HG03565 (cell line): ENCODE measurements around the gene NBAS.
"Not testable (repeated sequence)": the region's sequence is repeated elsewhere in the genome, so short reads cannot be mapped to it uniquely, and the experiment has no call there.

Experiments
- ATAC-seq: cut with Tn5 transposase; IDR thresholded peaks from one replicate; pipeline ENCODE4 v1.9.1; 2021; ENCODE audit warnings: mild to moderate bottlenecking, moderate library complexity; ENCODE audit not compliant: unreplicated experiment

NBAS gene

GRCh38 chr2:15533860-15534480 is 27.2 kb downstream of the NBAS start:
- no peak for ATAC-seq

GRCh38 chr2:15532996-15533395 is 28.1 kb downstream of the NBAS start:
- no peak for ATAC-seq

DNA sequence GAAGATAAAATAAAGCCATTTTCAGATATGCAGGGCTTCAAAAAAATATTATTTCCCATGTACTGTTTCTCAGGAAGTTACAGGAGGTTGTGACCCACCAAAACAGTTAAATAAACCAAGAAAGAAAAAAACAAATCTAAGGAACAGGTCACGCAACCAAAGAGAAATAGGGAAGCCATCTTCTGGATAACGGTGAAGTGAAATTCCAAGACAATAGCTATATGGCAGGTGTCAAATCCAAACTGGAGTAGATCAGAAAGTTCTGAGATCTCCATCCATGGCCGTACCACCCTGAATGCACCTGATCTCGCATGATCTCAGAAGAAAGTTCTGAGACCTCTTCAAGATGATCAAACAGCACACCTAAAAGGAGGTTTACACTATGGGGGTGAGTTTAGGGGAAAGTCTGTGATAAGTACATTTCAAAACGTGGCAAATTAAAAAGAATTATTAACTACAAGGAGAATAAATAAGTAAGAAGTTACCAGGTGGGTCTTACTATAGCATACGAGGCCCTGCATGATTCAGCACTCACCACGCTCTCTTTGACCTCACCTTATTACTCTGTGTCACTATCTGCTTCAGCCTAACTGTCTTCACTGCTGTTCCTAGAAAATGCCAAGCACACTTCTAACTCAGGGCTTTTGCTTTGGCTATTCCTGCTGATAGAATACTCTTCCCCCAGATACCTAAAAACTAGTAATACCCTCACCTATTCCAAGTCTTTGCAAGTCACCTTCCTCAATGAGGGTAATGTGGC is 29.9 kb downstream of the NBAS start:
- no peak for ATAC-seq

DNA sequence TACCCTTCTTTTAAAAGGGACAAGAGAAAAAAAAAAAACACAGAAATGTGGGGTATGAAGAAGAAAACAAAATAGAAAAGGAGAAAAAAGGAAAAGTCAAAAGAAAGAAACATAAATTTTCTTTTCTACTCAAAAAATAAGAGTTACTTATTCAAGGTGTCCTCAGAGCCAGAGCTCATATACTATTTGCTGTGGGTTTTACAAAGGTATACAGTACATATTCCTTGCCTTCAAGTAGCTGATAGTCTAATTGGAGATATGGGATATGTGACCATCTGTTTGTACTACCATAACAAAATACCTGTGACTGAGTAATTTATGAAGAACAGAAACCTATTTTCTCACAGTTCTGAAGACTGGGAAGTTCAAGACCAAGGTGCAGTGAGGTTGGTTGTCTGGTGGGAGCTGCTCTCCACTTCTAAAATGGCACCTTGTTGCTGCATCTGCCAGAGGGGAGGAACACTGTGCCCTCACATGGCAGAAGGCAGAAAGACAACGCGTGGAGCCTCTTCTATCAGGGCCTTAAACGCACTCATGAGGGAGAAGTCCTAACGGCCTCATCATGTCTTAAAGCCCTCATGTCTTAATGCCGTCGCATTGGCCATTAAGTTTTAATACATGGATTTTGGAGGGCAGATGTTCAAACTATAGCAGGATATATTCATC is 33.9 kb downstream of the NBAS start:
- ATAC-seq = no peak

DNA sequence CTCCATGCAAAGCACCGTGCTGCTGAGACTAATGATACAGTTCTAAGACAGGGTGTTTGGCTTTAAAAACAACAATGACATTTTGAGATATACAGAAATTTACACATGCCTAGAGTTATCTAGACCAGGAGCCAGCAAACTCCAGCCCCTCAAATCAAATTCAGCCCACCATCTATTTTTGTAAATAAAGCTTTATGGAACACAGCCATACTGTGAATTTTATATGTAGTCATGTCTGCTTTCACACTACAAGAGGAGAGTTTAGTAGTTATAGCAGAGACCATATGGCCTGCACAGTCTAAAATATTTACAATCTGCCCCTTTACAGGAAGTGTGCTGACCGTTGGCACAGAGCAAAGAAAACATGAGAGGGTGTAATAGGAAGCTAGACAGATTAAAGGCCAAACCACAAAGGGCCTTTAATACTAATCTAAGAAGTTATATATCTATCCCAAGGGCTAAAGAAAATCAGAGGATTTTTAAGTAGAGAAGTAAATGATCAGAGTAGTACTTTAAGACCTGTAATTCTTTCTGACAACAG is 39.4 kb downstream of the NBAS start:
- ATAC-seq = no peak

- ATAC-seq = no peak
Measured at GRCh38 chr2:15520346-15520745, 40.8 kb downstream of the NBAS start.

GRCh38 chr2:15518759-15519158 is 42.4 kb downstream of the NBAS start:
- not testable (repeated sequence) for ATAC-seq

DNA sequence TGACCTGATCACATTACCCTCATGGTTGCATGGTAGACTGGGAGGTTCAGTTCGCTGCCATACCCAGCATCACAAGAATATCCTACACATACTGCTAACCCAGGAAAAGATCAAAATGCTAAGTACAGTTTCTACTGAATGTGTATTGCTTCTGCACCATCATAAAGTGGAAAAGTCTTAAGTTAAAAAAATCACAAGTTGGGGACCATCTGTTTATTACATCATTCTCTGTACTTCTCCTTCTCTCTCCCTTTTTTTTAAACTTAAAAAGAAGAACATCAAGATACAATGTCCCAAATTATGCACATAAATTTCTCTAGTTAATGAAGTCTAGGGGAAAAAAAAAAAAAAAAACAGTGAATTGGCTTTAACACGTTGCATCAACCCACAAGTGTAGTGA is 43.3 kb downstream of the NBAS start:
- ATAC-seq = no peak

GRCh38 chr2:15511686-15512085 is 49.4 kb downstream of the NBAS start:
- ATAC-seq = no peak

DNA sequence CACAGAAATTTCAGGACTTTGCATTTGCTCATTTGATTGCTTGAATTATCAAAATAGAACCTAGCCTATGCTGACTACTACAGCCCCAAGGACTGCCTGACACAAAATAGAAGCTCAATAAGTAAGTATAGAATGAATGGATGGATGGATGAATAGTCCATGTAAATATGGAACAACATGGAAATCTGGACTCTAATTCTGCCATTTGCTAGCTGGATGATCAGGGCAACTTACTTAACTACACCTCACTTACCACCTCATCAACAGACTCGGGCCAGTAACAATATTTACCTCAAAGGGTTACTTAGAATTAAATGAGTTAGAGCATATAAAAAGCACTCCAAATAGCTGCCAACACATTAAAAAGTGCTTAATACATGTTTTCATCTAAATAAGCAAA is 50.6 kb downstream of the NBAS start:
- no peak for ATAC-seq

DNA sequence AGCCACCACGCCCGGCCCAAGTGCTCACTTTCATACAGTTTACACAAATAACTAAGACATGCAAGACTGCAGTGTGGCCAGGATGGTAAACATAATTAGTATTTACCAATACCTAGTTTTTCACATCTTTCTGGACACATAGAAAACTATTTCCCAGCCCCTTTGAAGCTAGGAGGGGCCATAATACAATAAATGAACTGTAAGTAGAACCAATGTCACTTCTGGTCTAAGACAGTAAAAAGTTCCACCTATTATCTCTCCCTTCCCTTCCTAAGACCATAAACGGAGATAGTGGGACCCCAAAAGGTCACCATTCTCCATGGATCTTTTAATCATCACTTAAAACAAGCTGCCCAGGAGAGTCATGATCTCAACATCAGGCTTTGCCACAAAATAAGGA is 51.0 kb downstream of the NBAS start:
- no peak for ATAC-seq

GRCh38 chr2:15507697-15508096 is 53.4 kb downstream of the NBAS start:
- no peak for ATAC-seq

- ATAC-seq = no peak
Measured at GRCh38 chr2:15507061-15507460, 54.1 kb downstream of the NBAS start.

- no peak for ATAC-seq
Measured at GRCh38 chr2:15506229-15506819, 54.8 kb downstream of the NBAS start.

- no peak for ATAC-seq
Measured at GRCh38 chr2:15504882-15505663, 56.1 kb downstream of the NBAS start.

- not testable (repeated sequence) for ATAC-seq
Measured at GRCh38 chr2:15499251-15499650, 61.9 kb downstream of the NBAS start.

DNA sequence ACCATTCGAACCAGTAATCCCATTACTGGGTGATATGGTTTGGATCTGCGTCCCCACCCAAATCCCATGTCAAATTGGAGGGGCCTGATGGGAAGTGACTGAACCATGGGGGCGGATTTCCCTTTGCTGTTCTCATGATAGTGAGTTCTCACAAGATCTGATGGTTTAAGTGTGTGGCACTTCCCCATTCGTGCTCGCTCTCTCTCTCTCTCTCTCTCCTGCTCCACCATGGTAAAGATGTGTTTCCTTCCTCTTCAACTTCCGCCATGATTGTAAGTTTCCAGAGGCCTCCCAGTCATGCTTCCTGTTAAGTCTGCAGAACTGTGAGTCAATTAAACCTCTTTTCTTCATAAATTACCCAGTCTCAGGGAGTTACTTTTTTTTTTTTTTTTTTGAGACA is 62.6 kb downstream of the NBAS start:
- ATAC-seq = no peak

- no peak for ATAC-seq
Measured at GRCh38 chr2:15494877-15495276, 66.3 kb downstream of the NBAS start.

GRCh38 chr2:15492773-15493325 is 68.3 kb downstream of the NBAS start:
- ATAC-seq = no peak

DNA sequence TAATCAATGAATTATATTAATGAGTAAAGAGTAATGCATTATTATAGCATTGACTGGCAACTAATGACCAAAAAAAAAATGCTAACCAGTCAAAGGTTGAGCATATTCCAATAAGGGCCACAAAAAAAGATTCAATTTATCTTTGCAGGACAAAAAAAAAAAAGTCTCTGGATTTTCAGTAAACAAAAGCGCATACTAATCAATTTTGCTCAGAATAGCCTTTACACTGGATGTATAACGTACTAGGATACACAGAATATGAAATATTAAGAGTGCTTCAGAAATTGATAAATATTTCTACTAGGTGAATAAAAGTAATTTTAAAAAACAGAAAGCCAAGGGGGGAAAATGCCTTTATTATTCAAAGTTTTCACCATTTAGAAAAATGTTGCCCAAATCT is 74.4 kb downstream of the NBAS start:
- no peak for ATAC-seq
